ENCODE results near the gene CARMIL3. TPM values are rescaled to one million over a fixed set of nuclear protein-coding genes. Genes with fewer than 3 reads are reported as not detected.

CARMIL3 gene
- total and polyA plus RNA-seq, 7 experiments from 2014 or later: 0.08 to 1.7 (median 0.27) TPM; not detected in 2

- H3K27ac ChIP-seq (ENCODE audit: low read depth, low read length): no peak overlapping the region
- no peaks in the 10 kb centered on the region for H3K36me3 ChIP-seq (ENCODE audit: control insufficient read depth in 2 of 3, insufficient read depth in 3 of 3, low read length in 3 of 3)
- no peak overlapping the region for H3K4me3 ChIP-seq (ENCODE audit: low read length)
- no peaks in the 10 kb centered on the region for H3K36me3 Mint-ChIP-seq
- intact Hi-C loops (cut with micrococcal nuclease): no loop called here
- no peaks in the 10 kb centered on the region for H3K9me3 Mint-ChIP-seq
- H3K4me1 Mint-ChIP-seq: peaks cover 0 to 6% (median 0%) of the 10 kb centered on the region in 7 donors
- CTCF ChIA-PET: interaction anchor here (0.6 kb wide), 1 partner anchor 25 kb away, joined by 3 read pairs; no protein-coding TSS in a partner anchor
- H3K27me3 Mint-ChIP-seq: peaks cover 0 to 13% (median 5%) of the 10 kb centered on the region in 5 donors
- H3K4me1 ChIP-seq (ENCODE audit: control insufficient read depth in 2 of 2, insufficient read depth in 2 of 2, low read length in 2 of 2): no peaks in the 10 kb centered on the region
- no peaks in the 10 kb centered on the region for H3K27me3 ChIP-seq (ENCODE audit: control insufficient read depth in 2 of 2, insufficient read depth in 2 of 2, low read length in 2 of 2)
- DNase-seq (no peak), ATAC-seq (no peak)
- no peak overlapping the region for H3K27ac Mint-ChIP-seq
- no peaks in the 10 kb centered on the region for H3K9me3 ChIP-seq (ENCODE audit: control insufficient read depth in 2 of 3, low read length in 3 of 3)
- H3K4me3 Mint-ChIP-seq: no peak overlapping the region
- POLR2A ChIA-PET: interaction anchor here (0.6 kb wide), 1 partner anchor 11 kb away, joined by 3 read pairs; no protein-coding TSS in a partner anchor
These were observed 17.1 kb downstream of the CARMIL3 start for GRCh38 chr14:24068711-24069410.

GRCh38 chr14:24069411-24069735 is 17.6 kb downstream of the CARMIL3 start:
- Histone ChIP-seq H3K36me3 (ENCODE audit: control insufficient read depth in 2 of 3, insufficient read depth in 3 of 3, low read length in 3 of 3) (no peaks in the 10 kb centered on the region), H3K9me3 (ENCODE audit: control insufficient read depth in 2 of 3, low read length in 3 of 3) (no peaks in the 10 kb centered on the region), H3K4me3 (ENCODE audit: low read length) (no peak overlapping the region), H3K27ac (ENCODE audit: low read depth, low read length) (no peak overlapping the region), H3K27me3 (ENCODE audit: control insufficient read depth in 2 of 2, insufficient read depth in 2 of 2, low read length in 2 of 2) (no peaks in the 10 kb centered on the region), H3K4me1 (ENCODE audit: control insufficient read depth in 2 of 2, insufficient read depth in 2 of 2, low read length in 2 of 2) (no peaks in the 10 kb centered on the region)
- Mint-ChIP-seq H3K4me3 (no peak overlapping the region), H3K36me3 (no peaks in the 10 kb centered on the region), H3K27ac (no peak overlapping the region), H3K27me3 (peaks cover 0 to 13% (median 5%) of the 10 kb centered on the region in 5 donors), H3K9me3 (no peaks in the 10 kb centered on the region), H3K4me1 (peaks cover 0 to 6% (median 0%) of the 10 kb centered on the region in 7 donors)
- intact Hi-C loops (cut with micrococcal nuclease): no loop called here
- ATAC-seq: no peak
- CTCF ChIA-PET: no interaction called here
- DNase-seq: no peak
- POLR2A ChIA-PET: no interaction called here

GRCh38 chr14:24070285-24071143 is 18.7 kb downstream of the CARMIL3 start:
- ChIA-PET CTCF (no interaction called here), POLR2A (interaction anchor here (1.6 kb wide), 1 partner anchor 10 kb away, joined by 4 read pairs; no protein-coding TSS in a partner anchor)
- Mint-ChIP-seq H3K27me3 (peaks cover 0 to 13% (median 5%) of the 10 kb centered on the region in 5 donors), H3K9me3 (no peaks in the 10 kb centered on the region), H3K4me3 (no peak overlapping the region), H3K4me1 (peaks cover 0 to 6% (median 0%) of the 10 kb centered on the region in 7 donors), H3K27ac (no peak overlapping the region), H3K36me3 (no peaks in the 10 kb centered on the region)
- Histone ChIP-seq H3K27me3 (ENCODE audit: control insufficient read depth in 2 of 2, insufficient read depth in 2 of 2, low read length in 2 of 2) (no peaks in the 10 kb centered on the region), H3K4me3 (ENCODE audit: low read length) (no peak overlapping the region), H3K9me3 (ENCODE audit: control insufficient read depth in 2 of 3, low read length in 3 of 3) (no peaks in the 10 kb centered on the region), H3K27ac (ENCODE audit: low read depth, low read length) (no peak overlapping the region), H3K4me1 (ENCODE audit: control insufficient read depth in 2 of 2, insufficient read depth in 2 of 2, low read length in 2 of 2) (no peaks in the 10 kb centered on the region), H3K36me3 (ENCODE audit: control insufficient read depth in 2 of 3, insufficient read depth in 3 of 3, low read length in 3 of 3) (no peaks in the 10 kb centered on the region)
- intact Hi-C loops (cut with micrococcal nuclease): no loop called here
- DNase-seq: no peak
- no peak for ATAC-seq

GRCh38 chr14:24071144-24071697 is 19.4 kb downstream of the CARMIL3 start, which contains the start of gene CPNE6:
Gene CPNE6, plus strand, starts transcription at chr14:24071562. Its CDS starts 1,375 bp downstream, at chr14:24072937.
- Mint-ChIP-seq H3K27me3 (peaks cover 0 to 13% (median 5%) of the 10 kb centered on the region in 5 donors), H3K9me3 (no peaks in the 10 kb centered on the region), H3K4me1 (peaks cover 0 to 8% (median 0%) of the 10 kb centered on the region in 7 donors), H3K27ac (no peak within 1 kb of the TSS), H3K36me3 (no peaks in the 10 kb centered on the region), H3K4me3 (no peak within 1 kb of the TSS)
- Histone ChIP-seq H3K27me3 (ENCODE audit: control insufficient read depth in 2 of 2, insufficient read depth in 2 of 2, low read length in 2 of 2) (no peaks in the 10 kb centered on the region), H3K27ac (ENCODE audit: low read depth, low read length) (no peak within 1 kb of the TSS), H3K9me3 (ENCODE audit: control insufficient read depth in 2 of 3, low read length in 3 of 3) (no peaks in the 10 kb centered on the region), H3K36me3 (ENCODE audit: control insufficient read depth in 2 of 3, insufficient read depth in 3 of 3, low read length in 3 of 3) (no peaks in the 10 kb centered on the region), H3K4me1 (ENCODE audit: control insufficient read depth in 2 of 2, insufficient read depth in 2 of 2, low read length in 2 of 2) (no peaks in the 10 kb centered on the region), H3K4me3 (ENCODE audit: low read length) (no peak within 1 kb of the TSS)
- POLR2A ChIA-PET: interaction anchor here (1.3 to 1.6 kb wide), 2 partner anchors 10 kb away, joined by 4 to 5 read pairs; no protein-coding TSS in a partner anchor
- intact Hi-C loops (cut with micrococcal nuclease): no loop called here
- peak in 1 of 9 donors; percentile 48 for DNase-seq
- ATAC-seq: no peak
- CTCF ChIA-PET: no interaction called here

- Mint-ChIP-seq H3K27ac (no peak overlapping the region), H3K4me1 (peaks cover 0 to 8% (median 0%) of the 10 kb centered on the region in 7 donors), H3K9me3 (no peaks in the 10 kb centered on the region), H3K4me3 (no peak overlapping the region), H3K36me3 (no peaks in the 10 kb centered on the region), H3K27me3 (peaks cover 0 to 13% (median 5%) of the 10 kb centered on the region in 5 donors)
- H3K27me3 ChIP-seq (ENCODE audit: control insufficient read depth in 2 of 2, insufficient read depth in 2 of 2, low read length in 2 of 2): no peaks in the 10 kb centered on the region
- H3K27ac ChIP-seq (ENCODE audit: low read depth, low read length): no peak overlapping the region
- H3K9me3 ChIP-seq (ENCODE audit: control insufficient read depth in 2 of 3, low read length in 3 of 3): no peaks in the 10 kb centered on the region
- intact Hi-C loops (cut with micrococcal nuclease): no loop called here
- no peak for ATAC-seq
- POLR2A ChIA-PET: interaction anchor here (1.3 kb wide), 1 partner anchor 10 kb away, joined by 5 read pairs; no protein-coding TSS in a partner anchor
- no peak overlapping the region for H3K4me3 ChIP-seq (ENCODE audit: low read length)
- no peaks in the 10 kb centered on the region for H3K36me3 ChIP-seq (ENCODE audit: control insufficient read depth in 2 of 3, insufficient read depth in 3 of 3, low read length in 3 of 3)
- DNase-seq: no peak
- CTCF ChIA-PET: interaction anchor here (1.7 to 1.8 kb wide), 2 partner anchors 14 to 18 kb away, joined by 5 to 6 read pairs; no protein-coding TSS in a partner anchor
- no peaks in the 10 kb centered on the region for H3K4me1 ChIP-seq (ENCODE audit: control insufficient read depth in 2 of 2, insufficient read depth in 2 of 2, low read length in 2 of 2)
These were observed 20.1 kb downstream of the CARMIL3 start for GRCh38 chr14:24071836-24072430.

GRCh38 chr14:24072436-24072835 is 20.6 kb downstream of the CARMIL3 start:
- Mint-ChIP-seq H3K9me3 (no peaks in the 10 kb centered on the region), H3K27me3 (peaks cover 0 to 13% (median 5%) of the 10 kb centered on the region in 5 donors), H3K36me3 (no peaks in the 10 kb centered on the region), H3K4me1 (peaks cover 0 to 8% (median 0%) of the 10 kb centered on the region in 7 donors), H3K4me3 (no peak overlapping the region), H3K27ac (no peak overlapping the region)
- Histone ChIP-seq H3K27me3 (ENCODE audit: control insufficient read depth in 2 of 2, insufficient read depth in 2 of 2, low read length in 2 of 2) (no peaks in the 10 kb centered on the region), H3K27ac (ENCODE audit: low read depth, low read length) (no peak overlapping the region), H3K4me3 (ENCODE audit: low read length) (no peak overlapping the region), H3K9me3 (ENCODE audit: control insufficient read depth in 2 of 3, low read length in 3 of 3) (no peaks in the 10 kb centered on the region), H3K4me1 (ENCODE audit: control insufficient read depth in 2 of 2, insufficient read depth in 2 of 2, low read length in 2 of 2) (no peaks in the 10 kb centered on the region), H3K36me3 (ENCODE audit: control insufficient read depth in 2 of 3, insufficient read depth in 3 of 3, low read length in 3 of 3) (no peaks in the 10 kb centered on the region)
- ATAC-seq: no peak
- DNase-seq: no peak
- intact Hi-C loops (cut with micrococcal nuclease): no loop called here
- ChIA-PET CTCF (interaction anchor here (1.7 to 1.8 kb wide), 2 partner anchors 14 to 18 kb away, joined by 5 to 6 read pairs; no protein-coding TSS in a partner anchor), POLR2A (interaction anchor here (1.3 kb wide), 1 partner anchor 9 kb away, joined by 5 read pairs; no protein-coding TSS in a partner anchor)

Measured in naive thymus-derived CD4-positive, alpha-beta T cell (primary cell).